NCI-H187 treated with DMSO at 0.1 percent for 48 hours (cell line): ENCODE data around the gene TM4SF18.
"Not testable (repeated sequence)": the region's sequence is repeated elsewhere in the genome, so short reads cannot be mapped to it uniquely, and the experiment has no call there.

Source experiments
- DNase-seq: peaks from one replicate; lab custom pipeline; 2025; lab: John Stamatoyannopoulos, UW

Gene TM4SF18

DNA sequence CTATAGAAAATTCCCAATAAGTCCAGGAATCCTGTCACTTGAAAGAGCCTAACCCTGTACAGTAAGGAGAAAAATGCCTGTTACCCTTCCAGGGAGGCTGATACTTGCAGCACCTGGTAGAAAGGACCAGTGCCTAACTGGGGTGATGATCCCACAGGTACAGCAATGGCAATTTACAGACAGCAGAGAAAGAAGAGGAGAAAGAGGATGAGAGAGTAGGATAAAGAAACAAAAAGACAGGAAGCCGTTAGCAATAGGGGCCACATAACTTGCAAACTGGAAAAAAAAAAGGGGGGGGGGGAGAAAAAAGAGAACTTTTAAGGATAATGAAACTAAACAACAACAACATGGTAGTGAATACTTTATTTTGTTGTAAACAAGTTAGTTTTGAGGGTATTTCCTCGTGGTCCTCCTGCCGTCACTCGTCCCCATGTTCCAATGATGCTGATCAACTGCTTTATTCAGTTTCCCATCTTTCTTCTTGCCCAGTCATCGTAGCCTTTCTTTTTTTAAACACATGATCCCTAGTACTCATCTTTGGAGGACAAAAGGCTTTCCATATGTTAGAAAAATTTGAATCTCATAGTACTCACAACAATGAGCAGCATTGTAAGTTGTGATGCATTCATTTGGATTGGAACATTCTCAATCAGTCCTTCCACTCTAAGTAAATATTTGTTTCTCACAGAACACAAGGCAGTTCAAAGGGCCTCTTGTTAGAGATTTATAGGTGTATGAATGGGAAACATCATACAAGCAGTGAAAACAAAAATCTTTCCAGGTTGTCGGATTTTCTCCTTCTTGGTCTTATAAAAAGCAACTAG is 35.5 kb upstream of the TM4SF18 start:
- DNase-seq: peak; percentile 12

DNA sequence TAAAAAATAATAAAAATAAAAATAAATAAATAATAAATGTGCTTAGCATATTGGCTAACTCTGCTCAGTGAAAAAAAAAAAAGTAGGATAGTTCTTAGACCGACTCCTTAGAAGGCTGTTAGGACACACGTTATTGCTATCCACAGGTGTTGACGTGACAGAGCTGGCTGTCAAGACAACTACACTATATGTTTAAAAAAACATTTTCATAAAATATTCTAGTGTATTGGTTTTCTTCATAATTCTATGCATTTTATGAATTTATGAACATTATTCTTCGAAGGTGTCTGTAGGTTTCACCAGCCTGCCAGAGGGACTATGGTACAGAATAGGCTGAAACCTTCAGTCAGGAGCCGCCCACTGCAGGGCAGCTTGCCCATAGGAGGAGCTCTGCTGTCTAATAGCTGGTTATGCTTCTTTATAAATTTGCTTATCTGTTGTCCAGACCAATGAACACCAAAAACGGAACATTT is 34.8 kb upstream of the TM4SF18 start:
- DNase-seq: no peak

DNA sequence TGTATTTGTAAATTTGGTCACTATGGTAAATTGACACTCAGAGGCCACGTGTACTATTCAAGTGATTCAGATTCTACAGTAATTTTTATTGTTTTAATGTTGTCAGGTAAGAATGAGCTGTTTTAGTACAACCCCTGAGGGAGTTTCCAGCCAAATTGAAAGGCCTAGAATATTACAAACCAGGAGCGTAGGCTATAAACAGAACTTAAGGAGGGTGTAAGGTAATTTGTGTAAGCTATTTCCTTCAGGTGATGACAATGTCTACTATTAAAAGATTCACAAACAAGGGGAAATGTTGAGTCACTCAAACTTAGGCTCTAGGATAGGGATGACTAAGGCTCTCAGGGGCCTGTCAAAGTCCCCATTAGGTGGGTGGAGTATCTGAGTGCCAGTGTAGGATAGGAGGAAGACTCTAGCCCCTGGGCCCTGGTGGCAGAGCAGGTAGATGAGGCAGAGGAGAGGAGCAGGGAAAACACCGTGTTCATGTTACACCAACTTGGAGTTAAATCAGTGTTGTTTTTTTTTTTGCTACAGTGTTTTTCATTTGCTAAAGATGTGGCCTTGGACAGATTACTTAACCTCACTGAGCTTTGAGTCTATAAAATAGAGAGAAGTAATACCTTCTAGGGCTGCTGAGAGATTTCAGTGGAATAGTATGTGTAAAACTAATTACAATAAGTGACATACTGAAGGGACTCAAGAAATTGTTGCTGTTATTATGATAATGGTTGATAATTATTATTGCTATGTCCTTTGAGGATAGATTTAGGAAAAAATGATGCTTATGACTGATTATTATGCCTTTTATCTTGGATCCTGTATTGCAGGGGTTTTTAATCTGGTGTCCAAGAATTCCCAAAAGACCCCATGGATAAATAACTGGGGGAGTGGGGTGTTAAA is 33.8 kb upstream of the TM4SF18 start:
- DNase-seq: no peak

DNA sequence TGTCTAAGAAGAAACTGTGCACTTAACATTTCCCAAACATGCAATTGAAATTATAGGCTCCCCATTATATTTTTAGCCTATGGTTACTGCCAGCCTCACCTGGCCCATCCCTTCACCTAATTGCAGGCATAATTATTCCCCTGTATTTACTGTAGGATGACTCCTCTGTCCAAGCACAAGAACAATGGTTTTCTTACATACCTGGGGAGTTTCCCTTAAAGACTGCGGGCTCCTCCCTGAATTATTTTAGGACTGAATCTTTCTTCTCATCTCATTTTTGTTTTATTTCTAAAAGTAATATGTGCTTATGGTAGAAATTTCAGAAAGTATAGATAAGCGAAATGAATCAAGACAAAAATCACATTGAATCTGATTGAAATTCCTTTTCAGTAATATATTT is 32.6 kb upstream of the TM4SF18 start:
- no peak for DNase-seq

DNA sequence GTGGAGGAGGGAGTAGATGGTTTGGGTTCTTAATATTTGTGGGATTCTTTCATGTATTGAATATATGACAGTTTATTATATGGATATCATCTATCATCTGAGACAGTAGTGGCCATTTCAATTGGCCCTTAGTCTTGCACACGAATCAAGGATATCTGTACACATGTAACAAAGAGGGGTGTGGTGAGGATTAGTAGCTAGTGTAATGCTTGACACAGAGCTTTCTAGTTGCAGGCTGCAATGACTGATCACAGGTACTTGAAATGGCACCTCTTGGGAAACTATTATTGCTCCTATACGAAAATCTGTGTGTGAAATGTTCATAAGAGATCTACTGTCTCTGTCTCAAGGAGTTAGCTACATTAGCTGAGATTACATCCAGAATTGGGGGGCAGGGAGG is 31.2 kb upstream of the TM4SF18 start:
- no peak for DNase-seq

DNA sequence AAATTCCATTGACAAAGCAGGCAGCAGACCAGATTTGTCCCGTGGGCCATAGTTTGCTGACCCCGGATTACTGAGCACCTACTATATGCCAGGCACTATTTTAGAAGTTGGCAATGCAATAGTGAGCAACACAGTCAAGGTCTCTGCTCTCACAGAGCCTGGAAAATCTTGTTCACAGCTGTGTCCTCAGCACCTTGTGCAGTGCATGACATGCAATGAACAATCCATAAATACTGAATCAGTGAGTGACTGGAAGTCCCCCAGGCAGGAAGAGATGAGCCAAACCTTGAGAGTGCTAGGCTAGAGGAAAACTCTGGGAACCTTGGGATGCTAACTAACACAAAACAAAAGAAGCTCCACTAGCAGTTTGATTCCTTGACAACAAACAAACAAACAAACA is 29.6 kb upstream of the TM4SF18 start:
- DNase-seq: no peak

DNA sequence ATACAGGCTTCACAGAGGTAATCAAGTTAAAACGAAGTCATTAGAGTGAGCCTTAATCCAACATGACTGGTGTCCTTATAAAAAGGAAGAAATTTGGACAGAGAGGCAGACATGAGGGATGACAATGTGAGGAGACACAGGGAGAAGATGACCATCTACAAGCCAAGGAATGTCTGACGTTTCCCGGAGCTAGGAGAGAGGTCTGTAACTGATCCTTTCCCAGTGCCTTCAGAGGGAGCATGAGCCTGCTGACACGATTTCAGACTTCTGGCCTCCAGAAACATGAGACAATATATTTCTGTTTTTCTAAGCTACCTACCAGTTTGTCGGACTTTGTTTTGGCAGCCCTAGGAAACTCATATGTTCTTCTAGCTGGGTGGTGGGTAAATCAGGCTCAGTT is 28.9 kb upstream of the TM4SF18 start:
- no peak for DNase-seq

DNA sequence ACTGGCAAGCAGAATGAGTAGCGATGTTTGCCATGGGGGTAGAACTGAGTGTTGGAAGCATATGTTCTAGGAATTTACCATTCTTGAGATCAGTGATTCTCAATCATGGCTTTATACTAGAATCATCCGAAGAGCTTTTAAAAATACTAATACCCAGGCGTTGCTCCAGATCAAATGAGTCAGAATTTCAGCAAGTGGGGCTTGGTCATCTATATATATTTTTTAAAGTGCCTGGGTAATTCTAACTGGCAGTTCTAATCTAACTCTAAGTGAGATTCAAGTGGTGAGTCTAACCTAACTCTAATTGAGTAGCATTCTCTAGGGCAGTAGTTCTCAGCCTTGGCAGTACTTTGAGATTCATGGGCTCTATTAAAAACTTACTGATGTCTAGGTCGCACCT is 23.2 kb upstream of the TM4SF18 start:
- no peak for DNase-seq

DNA sequence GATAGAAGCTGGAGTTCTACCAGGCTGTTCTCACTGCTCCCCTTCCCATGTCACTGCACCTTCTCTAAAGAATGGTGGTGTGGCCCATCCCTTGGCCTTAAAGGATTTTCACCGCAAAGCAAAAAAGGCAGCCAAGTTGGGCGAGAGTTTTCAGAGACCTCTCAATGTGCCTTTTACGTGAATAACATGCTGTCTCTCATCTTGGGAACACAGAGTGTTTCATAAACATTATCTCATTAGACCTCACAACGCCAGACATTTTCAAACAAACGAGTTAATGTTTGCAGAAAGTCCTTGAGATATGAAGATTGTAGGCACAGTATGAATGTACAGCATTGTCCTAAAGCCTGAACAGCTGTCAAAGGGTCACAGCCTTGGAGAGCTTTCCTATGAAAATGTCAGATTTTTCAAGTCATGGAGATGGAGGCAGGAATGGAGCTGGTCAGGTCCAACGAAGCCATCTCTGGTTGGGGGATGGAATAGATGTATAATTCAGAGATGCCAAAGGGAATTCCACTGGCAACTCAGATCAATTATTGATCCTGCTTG is 22.7 kb upstream of the TM4SF18 start:
- DNase-seq: no peak

DNA sequence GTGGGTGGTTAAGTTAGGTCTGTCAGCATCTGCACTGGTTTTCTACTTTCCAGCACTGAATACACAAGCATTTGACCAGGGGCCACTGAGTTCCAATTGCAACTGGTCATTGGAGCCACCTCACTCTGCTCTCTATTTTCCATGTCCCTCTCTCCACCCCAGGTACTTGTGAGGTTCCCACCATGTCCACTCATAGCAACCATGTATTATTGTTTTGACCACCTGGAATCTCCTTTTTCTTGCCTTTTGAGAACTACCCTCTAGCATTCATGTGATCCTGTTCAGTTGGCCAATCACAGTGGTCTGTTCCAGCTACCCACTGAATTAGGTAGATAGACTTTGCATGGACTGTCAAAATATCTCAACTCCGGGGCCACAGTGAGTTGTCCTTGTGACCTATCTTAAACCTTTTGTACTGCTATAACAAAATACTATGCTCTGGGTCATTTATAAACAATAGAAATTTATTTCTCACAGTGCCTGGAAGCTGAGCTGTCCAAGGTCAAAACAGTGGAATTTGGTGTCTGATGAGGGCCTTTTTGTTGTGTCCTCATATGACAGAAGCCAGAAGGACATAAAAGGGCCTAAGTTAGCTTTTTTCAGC is 20.2 kb upstream of the TM4SF18 start:
- DNase-seq: no peak

DNA sequence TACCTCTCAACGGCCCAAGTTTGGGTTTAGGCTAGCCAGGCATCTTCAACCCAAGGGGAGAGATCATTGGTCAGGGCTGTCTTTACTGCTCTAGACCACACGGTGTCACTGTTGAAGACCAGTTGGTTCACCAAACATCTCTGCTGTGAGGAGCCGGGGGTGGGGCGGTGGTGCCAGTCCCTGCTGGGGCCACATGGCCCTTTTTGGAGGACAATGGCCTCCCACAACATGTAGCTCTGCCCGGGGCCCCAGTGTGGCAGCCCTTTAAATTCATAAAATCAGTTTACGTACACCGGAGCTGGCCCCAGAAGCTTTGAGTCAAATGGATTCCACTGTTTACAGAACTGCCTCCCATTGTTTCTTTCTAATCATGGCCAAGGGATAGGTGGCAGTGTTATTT is 19.1 kb upstream of the TM4SF18 start:
- no peak for DNase-seq

DNA sequence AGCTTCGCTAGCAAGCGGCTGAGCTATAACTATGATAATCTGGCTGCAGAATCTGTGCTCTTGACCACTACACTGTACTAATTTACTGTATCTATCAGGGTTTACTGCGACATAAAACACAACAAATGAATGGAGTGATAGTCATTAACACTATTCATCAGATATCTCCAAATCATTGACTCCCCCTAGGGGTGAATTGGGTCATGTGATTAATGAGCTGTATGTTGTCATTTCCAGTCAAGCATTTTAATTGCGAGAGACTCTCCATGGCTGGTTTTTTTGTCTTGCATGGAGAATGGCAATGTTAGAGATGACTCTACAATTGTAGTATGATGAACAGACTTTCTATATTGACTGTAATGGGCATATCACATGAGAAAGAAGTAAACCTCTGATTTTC is 10.5 kb upstream of the TM4SF18 start:
- no peak for DNase-seq

DNA sequence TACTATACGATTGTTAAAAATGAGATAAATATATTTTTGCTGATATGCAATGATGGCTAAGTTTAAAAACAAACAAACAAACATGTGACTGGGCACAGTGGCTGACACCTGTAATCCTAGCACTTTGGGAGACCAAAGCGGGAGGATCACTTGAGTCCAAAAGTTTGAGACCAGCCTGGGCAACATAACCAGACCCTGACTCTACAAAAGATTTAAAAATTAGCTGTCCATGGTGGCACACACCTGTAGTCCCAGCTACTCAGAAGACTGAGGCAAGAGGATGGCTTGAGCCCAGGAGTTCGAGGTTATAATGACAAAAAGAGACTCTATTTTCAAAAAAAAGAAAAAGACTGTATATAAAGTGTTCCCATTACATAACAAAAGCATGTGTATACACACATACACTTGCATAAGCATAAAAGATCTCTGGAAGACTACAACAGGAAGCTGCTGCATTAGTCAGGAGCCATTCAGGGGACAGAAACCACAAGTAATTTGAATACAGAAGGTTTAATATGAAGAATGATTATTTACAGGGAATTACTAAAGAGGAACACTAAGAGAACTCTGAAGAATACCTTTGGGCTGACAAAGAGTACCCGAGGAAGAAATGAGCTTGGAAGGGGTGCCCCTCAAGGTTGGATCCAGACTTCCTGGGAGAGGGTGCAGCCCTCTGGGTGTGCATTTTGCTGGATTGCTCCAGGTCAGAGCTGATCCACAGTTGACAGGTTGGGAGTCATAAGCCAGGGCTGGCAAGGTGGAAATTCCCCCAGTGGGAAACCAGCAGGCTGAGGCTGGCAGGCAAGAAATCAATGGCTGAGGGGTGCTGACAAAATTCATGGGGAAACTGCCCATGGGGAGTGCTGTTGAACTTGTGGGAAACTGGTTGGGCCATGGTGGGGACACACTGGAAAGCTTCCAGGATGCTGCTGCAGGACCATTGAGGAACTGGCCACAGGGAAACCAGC is 9.3 kb upstream of the TM4SF18 start:
- DNase-seq: no peak

DNA sequence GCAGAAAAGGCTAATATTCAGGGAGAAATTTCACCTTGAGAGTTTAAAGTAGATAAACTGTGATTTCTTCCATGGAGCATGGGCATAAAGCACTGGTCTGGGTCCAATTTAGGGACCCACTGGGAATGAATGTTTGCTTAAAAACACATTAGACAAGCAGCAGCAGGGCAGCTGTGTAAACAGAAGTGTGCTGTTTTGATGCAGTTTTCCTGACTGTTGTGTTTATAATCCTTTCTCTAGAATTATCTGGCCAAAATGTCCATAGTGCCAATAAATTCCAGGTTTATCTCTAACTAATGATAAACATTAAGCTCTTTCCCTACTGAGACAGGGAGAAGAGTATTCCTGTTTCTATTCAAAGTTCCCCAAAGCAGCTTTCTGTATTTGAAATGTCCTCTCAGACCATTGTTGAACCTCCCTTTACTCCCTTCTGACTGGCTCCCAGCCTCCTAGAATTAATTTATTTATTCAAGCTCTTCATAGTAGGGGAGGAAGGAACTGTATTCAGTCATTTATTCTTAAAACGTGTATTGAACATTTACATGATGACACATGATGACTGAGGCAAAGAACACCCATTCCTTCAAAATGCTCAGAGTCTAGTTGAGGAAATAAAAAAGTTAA is 7.0 kb upstream of the TM4SF18 start:
- DNase-seq: peak; percentile 3

DNA sequence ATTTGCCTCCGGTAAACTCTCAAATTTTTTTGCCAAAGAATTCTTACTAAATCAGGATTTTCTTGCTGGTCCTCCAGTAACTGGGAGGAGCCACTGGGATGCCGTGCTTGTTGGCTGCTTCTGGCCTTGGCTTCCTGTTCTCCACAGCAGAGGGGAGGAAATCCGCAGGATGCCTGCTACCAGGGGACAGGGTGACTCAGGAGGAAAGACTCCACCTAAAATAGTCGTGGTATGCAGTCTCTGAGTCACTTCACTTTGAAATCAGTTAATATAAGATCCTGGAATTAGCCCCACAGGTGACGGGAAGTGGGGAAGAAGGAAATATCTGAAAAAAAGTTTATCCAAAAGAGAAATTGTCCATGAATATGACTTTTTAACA is 6.5 kb upstream of the TM4SF18 start:
- no peak for DNase-seq

DNA sequence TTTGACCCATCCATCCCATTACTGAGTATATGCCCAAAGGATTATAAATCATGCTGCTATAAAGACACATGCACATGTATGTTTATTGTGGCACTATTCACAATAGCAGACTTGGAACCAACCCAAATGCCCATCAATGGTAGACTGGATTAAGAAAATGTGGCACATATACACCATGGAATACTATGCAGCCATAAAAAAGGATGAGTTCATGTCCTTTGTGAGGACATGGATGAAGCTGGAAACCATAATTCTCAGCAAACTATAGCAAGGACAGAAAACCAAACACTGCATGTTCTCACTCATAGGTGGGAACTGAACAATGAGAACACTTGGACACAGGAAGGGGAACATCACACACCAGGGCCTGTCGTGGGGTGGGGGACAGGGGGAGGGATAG is 4.0 kb upstream of the TM4SF18 start:
- DNase-seq: not testable (repeated sequence)

DNA sequence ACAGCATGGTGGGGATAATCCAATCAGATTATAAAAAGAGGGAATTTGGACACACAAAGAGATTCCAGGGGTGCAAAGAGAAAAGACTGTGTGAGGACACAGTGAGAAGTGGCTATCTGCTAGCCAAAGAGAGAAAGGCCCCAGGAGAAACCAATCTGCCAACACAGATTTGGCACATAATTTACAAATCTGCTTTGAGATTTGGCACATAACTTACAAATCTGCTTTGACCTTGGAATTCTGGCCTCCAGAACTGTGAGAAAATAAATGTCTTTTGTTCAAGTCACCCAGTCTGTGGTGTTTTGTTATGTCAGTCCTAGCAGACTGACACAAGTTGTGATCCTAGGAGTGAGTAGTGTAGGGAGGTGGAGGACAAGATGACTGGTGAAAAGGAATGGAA is 3.5 kb upstream of the TM4SF18 start:
- no peak for DNase-seq

DNA sequence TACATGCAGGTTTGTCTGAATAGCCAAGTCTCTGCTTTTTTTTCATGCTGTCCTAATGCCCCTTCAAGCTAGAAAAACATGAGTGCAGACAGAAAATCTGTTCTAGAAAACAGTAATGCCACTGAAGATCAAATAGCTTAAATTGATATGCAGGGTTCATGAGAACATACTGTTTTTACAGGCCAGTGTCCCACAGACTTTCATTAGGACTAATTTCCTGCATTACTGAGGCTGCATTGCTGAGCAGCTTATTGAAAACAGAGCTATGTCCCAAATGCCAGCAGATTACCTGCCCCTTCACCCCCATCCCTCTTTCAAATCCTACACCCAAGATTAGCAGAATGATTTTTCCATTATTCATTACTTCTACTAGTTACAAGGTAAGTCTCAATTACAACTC is 665 bp downstream of the TM4SF18 start:
- DNase-seq: no peak

DNA sequence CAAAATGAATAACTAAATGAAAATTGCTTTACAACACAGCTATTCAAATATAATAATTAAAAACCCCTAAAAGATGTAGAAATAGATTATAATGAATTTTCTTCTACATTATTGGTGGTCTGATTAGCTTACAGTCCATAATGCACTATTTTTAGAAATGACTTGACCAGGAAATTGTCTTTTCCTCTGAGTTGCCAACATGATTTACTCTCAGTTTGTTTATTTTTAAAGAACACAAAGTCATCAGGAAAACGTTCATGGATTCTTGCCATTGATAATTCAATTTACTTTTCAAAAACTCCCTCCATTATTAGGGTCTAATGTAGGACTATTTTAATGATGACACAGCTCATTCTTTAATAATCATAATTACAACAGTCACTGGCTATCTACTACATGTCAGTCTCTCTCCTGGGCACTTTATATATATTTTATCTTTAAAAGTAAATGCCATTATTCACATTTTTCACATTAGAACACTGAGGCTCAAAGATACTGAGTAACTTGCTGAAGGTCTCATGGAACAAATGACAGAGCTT is 1.1 kb downstream of the TM4SF18 start:
- DNase-seq: no peak

DNA sequence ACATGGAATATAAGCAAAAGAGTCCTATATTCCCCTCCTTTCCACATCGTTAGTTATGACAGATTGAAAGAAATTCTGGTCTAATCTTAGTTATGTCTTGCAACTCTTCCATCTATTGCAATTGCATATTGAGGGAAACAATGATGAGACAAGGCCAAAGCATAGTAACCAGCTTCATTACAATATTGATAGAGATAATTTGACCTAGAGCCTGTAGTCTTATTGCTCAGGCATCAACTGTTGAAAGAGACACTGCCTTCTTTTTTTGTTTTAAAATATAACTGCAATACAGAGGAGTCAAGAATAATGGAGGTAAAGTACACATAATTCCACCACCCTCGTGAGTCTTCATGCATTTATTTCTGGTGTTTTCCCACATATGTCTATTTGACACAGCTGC is 2.0 kb downstream of the TM4SF18 start:
- no peak for DNase-seq
